ENCODE data around the gene SH3RF1.

The SH3RF1 gene

GRCh38 chr4:169096221-169096620, 174.5 kb downstream of the SH3RF1 start:
- TF ChIP-seq CTCF (IDR thresholded peaks at IDR 0.05; ENCODE audit: control insufficient read depth, insufficient read depth, low read depth, low read length, missing control alignments): no peak
- DNase-seq (ENCODE audit: low read depth): no peak
- no peak overlapping the region for H3K4me3 ChIP-seq (ENCODE audit: control insufficient read depth, low read depth, low read length)

DNA sequence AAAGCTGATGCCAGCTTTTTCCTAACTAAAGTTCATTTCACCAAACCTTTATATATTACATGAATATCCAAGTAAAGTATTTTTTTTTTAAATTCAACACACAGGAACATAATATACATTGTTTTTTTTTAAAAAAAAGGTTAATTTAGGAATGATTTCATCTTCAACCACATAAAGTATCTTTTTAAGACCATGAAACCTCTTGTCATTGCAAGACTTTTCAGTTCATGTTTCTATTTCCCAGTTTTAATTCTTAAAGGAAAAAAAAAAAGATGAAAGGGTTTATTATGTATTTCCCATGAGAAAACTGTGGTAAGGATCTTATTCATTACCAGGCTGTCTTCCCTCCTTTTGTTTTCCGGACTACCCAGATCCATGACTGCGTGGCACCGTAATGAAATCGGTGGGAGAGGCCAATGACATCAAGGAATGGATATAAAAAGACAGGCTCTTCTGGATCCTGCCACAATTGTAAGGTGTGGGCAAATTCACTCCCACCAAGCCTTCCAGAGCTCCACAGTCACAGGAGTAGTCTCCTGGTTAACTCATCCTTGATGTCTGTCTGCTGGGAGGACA, 176.0 kb downstream of the SH3RF1 start:
- DNase-seq (ENCODE audit: low read depth): no peak
- TF ChIP-seq CTCF (IDR thresholded peaks at IDR 0.05; ENCODE audit: control insufficient read depth, insufficient read depth, low read depth, low read length, missing control alignments): no peak
- no peak overlapping the region for H3K4me3 ChIP-seq (ENCODE audit: control insufficient read depth, low read depth, low read length)

DNA sequence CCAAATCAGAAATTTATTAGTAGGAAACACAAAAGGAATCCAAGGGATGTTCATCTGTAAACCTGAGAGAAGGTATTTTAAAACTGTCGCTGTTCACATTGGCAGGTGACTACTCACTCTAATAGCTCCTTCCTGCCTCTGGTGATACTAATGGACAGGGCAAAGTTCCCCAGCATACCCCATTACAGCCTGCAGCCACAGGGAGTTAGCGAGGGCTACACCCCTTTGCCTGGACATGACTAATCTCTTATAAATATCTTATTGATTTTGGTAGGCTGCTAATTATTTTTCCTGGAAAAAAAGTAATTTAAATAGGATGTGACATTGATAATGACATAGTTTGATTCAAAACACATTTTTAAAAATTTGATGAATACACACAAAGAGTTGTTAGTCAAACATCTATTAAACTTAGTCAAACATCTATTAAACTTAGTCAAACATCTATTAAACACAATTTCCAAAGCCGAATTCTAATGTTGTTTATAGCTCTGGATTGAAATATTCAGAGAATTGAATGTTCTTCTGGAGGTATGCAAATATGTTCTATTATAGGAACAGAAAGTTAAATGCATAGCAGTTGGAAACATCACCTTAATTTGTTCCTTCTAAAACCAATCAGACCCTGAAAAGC, 177.8 kb downstream of the SH3RF1 start:
- no peak for TF ChIP-seq CTCF (IDR thresholded peaks at IDR 0.05; ENCODE audit: control insufficient read depth, insufficient read depth, low read depth, low read length, missing control alignments)
- no peak for DNase-seq (ENCODE audit: low read depth)

GRCh38 chr4:169090484-169091215, 180.1 kb downstream of the SH3RF1 start:
- H3K4me3 ChIP-seq (ENCODE audit: control insufficient read depth, low read depth, low read length): no peak overlapping the region
- no peak for TF ChIP-seq CTCF (IDR thresholded peaks at IDR 0.05; ENCODE audit: control insufficient read depth, insufficient read depth, low read depth, low read length, missing control alignments)
- DNase-seq (ENCODE audit: low read depth): no peak

More for the DNA sequence above, 177.8 kb downstream of the SH3RF1 start:
- H3K4me3 ChIP-seq (ENCODE audit: control insufficient read depth, low read depth, low read length): no peak overlapping the region

- no peak for DNase-seq (ENCODE audit: low read depth)
- no peak overlapping the region for H3K4me3 ChIP-seq (ENCODE audit: control insufficient read depth, low read depth, low read length)
- no peak for TF ChIP-seq CTCF (IDR thresholded peaks at IDR 0.05; ENCODE audit: control insufficient read depth, insufficient read depth, low read depth, low read length, missing control alignments)
These were observed 181.8 kb downstream of the SH3RF1 start for GRCh38 chr4:169089004-169089403.

GRCh38 chr4:169084954-169085353, 185.8 kb downstream of the SH3RF1 start:
- no peak for DNase-seq (ENCODE audit: low read depth)
- H3K4me3 ChIP-seq (ENCODE audit: control insufficient read depth, low read depth, low read length): no peak overlapping the region

More at GRCh38 chr4:169084954-169085353, 185.8 kb downstream of the SH3RF1 start:
- TF ChIP-seq CTCF (IDR thresholded peaks at IDR 0.05; ENCODE audit: control insufficient read depth, insufficient read depth, low read depth, low read length, missing control alignments): no peak

All from AG09309 (cell line).